Central memory CD4-positive, alpha-beta T cell (primary cell): ENCODE results near the gene TSPAN4.

ENCODE experiments used
- DNase-seq: peaks from one replicate; pipeline ENCODE4 v3.0.0; 2022

The TSPAN4 gene

DNA sequence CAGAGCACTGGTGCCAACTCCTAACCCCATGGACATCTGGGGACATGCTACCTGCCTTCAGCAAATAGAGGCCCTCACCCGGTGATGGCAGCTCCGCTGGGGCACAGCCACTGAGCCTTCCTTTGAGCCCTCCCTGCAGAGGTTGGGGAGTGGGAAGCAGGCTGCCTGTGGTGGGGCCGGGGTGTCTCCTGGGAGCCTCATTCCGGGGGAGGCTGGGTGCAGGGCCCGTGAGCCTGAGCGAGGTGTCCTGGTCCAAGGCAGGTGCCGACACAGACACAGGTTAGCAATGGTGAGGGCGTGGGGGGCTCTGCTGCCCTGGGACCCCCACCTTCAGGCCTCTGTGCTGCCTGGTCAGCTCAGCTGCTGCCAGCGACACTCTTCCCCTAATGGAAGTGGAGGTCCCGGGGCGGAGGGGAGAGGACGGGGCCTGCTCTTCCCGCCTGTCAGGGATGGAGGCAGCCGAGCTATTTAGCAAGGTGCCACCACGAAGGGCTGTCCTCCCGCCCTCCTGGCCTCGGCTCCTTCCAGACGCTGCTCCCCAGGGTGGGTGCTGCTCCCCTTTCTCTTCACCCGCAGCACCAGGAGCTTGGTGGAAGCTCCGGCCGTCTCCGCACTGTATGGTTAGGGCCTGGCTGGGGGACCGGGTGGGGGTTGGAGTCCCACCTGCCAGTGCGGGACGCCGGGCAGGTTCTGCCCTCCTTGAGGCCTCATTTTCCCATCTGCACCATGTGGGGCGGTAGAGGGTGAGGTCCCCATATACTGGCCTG is 11.2 kb downstream of the TSPAN4 start:
- DNase-seq = no peak

DNA sequence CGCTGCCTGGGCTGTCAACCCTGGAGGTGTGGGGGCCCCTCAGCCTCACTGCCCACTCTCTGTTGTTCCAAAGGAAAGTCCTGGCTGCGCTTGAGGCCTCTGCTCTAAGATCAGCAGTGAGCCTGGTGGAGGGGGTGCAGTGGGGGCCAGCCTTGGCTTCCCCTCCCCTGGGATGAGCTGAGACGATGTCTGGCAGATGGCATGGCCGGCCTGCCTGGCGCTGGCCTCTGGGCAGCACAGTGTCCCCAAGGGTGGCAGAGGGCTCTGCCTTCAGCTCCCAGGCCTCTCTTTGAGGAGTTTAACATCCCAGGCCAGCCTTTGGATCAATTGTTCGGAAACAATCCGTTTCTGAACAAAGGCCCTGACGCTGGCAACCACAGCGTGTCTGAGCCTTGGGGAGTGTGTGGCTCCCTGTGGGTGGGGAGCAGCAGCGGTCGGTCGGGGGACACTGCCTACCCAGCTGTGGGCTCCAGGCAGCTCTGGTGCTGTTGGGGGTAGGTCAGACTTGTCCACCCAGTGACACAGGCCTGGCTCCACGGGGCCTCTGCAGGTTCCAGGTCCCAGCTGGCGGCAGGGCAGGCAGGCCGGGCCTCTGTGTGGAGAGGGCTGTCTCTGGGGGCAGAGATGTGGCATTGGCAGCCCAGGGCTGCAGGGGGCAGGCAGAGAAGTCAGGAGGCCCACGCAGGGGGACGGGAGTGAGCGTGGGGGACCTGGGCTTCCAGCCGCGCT is 12.1 kb downstream of the TSPAN4 start:
- no peak for DNase-seq

DNA sequence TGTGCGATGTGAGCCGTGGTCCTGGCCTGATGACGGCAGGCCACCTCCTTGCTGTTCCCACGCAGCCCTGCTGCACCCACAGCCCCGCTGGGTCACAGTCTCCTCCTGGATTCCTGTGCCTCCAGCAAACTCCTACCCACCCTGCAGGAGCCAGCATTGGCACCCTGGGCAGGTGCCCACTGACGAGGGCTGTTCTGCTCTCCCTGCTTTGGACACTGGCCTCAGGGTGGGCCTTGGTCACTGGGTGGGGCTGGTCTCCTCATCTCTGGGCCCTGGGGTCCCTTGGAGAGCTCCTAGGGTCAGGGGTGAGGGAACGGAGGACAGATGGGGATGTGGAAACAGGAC is 12.7 kb downstream of the TSPAN4 start:
- DNase-seq = no peak

DNA sequence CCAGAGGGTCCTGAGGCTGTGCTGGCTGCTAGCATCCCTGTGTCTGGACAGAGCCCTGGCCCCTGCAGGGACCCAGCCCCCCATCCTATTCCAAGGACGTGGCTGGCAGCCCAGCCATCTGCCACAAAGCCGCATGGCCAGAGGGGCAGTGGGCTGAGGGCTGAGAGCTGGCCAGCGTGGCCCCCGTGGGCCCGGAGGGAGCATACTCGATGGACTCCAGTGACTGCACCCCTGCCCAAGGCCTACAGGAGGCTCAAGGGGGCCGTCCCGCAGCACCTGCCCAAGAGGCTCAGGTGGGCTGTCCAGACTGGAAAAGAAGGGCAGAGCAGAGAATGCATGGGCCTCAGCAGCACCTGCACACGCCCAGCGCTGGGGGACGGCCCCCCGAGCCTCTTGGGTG is 13.1 kb downstream of the TSPAN4 start:
- DNase-seq = no peak

DNA sequence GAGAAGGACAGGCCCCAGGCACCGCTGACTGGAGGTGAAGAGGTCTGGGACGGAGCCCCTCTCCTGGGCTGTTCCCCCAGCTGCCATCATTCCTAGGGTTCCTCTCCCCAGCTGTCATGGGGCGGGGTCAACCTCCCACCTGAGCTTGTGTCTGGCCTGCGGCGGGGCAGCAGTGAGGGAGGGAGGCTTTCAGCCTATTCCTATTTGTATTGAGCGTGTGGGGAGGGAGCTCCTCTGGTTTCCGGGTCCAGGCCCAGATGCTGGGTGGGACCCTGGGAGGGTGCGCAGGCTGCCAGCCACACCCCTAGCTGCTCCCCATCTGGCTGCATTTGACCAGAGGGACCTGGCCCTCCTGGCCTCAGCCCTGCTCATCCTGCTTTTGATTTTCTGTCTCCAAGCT is 13.7 kb downstream of the TSPAN4 start:
- DNase-seq = no peak

DNA sequence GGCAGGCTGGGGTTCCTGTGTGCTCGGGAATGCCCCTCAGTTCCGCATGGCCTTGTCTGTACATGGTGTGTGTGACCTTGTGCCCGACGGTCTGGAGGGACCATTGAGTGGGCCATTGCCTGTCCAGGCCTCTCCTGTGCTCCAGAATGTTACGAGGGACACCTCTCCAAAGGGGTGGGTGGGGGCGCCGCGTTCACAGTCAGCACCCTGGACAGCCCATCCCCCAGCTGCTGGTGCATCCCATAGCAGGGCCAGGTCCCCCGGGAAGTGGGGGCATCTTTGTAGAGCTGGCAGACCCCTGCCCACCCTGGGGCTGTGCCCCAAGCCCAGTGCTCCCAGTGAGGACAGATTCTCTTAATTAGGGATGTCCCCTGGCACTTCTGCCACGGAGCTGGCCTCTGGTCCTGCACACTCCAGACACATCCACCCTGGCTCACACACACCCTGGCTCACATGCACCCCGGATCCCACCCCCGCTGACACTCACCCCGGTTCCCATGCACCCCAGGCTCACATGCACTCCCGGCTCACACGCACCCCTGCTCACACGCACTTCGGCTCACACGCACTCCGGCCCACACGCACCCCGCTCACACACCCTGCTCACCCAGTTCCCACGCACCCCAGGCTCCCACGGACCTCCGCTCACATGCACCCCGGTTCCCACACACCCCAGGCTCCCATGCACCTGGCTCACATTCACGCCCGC is 15.6 kb downstream of the TSPAN4 start:
- DNase-seq = no peak

DNA sequence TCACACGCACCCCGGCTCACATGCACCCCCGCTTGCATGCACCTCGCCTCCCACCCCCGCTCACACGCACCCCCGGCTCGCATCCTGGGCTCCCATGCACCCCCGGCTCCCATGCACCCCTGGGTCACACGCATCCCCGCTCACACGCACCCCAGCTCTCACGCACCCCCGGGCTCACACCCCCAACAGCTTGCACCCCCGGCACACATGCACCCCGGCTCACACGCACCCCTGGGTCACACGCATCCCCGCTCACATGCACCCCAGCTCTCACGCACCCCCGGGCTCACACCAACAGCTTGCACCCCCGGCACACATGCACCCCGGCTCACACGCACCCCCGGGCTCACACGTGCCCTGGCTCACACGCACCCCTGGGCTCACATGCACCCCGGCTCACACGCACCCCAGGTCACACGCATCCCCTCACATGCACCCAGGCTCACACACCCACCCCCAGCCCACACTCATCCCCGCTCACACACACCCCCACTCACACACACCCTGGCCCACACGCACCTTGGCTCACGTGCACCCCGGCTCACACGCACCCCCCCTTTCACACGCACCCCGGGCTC is 16.2 kb downstream of the TSPAN4 start:
- no peak for DNase-seq

DNA sequence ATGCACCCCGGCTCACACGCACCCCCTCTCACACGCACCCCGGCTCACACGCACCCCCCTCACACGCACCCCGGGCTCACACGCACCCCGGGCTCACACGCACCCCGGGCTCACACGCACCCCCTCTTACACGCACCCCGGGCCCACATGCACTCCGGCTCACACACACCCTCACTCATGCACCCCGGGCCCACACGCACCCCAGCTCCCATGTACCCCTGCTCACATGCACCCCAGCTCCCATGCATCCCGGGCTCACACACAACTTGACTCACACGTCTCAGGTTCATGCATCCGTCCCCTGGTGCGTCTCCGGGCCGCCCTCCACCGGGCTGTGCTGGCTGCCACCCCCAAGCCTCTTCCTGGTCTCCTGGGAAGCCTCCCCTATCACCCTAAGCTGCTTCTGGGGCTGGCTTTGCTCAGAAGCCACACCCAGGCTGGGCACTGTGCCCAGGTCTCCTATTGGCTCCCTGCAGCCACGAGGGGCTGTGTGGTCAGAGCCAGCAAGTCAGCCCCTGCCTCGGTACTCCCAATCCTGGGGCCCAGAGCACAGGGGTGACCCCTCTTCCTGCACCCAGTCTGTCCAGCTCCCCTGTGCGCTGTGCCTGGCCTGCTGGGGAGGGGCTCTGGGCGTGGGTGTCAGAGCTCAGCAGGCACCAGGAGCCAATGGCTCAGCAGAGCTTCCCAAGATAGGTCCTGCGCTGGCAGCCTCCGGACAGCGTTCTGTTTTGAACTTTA is 16.9 kb downstream of the TSPAN4 start:
- no peak for DNase-seq

DNA sequence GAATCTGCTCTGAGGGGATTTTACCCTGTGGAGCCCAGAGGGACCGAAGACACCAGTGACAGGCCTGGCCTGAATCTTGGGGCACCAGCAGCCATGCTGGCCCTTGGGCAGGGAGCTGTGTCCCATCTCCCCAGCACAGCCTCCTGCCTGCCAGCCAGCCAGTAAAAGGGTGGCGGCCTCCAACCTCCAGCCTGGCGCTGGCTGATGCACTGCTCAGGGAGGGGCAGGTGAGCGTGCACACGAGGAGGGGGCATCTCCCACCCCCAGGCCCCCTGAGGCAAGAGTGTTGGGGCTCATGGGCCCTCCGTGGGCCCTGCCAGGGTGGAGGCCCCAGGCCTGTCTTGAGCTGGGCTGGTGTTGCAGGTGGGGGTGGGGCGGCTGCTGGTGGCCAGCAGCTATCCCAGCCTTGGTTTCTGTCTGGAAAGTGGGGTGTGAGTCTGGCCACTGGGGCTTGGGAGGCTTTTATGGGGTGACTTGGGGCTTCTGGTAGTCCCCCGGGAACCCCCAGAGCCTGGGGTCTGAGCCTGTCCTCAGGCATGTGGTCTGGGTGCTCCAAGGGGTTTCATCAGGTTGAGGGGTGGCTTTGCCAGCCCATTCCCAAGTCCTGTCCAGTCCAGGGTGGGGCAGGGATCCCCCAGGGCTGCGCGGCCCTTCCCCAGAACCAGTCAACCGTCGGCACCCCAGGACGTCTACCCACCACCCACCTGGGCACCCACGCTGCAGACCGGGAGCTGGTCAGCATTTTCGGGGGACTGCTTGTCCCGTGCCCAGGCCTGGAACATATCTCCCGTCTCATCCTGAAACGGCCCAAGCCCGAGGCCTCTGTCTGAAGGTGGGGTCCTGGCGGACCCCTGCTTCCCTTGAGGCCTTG is 17.8 kb downstream of the TSPAN4 start:
- DNase-seq = no peak

DNA sequence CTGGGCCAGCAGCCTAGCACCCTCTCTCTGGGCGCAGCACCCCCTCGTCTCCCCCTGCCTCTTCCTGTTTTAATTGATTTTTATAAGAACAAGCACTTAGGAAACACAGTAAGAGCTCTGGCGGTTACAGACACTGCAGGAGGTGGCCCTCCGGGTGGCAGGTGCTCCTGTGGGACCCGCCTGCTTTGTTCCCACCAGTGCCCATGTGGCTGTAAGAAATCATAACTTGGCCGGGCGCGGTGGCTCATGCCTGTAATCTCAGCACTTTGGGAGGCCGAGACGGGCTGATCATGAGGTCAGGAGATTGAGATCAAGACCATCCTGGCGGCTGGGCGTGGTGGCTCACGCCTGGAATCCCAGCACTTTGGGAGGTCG is 18.4 kb downstream of the TSPAN4 start:
- DNase-seq = no peak

DNA sequence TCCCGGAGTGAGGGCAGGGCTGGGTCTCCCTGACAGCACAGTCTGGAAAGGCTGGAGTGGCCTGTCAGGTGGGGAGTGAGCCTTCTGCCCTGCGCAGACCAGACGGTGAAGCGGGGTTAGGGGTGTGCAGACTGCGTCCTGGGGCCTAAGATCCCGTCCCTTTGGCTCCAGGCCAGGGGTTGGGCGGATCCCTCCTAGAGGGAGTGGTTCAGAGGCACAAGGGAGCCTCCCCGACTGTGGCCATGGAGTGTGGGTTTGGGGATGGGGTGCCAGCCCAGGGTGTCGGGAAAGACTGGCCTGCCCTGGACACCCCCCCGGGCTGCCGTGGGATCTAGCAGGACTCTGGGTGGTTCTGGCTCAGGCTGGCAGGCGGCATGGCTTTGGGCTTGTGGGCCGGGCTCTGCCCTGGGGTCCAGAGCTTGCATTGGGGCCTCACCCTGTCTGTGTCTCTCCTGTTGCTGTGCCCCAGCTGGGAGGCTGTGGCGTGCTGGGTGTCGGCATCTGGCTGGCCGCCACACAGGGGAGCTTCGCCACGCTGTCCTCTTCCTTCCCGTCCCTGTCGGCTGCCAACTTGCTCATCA is 19.5 kb downstream of the TSPAN4 start:
- no peak for DNase-seq

DNA sequence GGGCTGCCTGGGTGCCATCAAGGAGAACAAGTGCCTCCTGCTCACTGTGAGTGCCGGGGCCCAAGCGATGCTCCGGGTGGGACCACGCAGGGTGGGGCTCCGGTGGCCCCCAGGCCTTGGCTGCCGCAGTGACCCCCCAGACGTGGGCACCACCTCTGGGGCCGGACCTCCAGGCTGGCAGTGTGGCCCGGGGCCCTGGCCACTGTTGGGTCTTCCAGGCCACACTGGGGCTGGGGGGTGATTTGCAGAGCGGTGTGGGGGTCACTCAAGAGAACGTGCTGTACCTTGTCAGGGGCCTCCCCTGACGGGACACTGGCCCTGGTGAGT is 20.0 kb downstream of the TSPAN4 start:
- DNase-seq = no peak

DNA sequence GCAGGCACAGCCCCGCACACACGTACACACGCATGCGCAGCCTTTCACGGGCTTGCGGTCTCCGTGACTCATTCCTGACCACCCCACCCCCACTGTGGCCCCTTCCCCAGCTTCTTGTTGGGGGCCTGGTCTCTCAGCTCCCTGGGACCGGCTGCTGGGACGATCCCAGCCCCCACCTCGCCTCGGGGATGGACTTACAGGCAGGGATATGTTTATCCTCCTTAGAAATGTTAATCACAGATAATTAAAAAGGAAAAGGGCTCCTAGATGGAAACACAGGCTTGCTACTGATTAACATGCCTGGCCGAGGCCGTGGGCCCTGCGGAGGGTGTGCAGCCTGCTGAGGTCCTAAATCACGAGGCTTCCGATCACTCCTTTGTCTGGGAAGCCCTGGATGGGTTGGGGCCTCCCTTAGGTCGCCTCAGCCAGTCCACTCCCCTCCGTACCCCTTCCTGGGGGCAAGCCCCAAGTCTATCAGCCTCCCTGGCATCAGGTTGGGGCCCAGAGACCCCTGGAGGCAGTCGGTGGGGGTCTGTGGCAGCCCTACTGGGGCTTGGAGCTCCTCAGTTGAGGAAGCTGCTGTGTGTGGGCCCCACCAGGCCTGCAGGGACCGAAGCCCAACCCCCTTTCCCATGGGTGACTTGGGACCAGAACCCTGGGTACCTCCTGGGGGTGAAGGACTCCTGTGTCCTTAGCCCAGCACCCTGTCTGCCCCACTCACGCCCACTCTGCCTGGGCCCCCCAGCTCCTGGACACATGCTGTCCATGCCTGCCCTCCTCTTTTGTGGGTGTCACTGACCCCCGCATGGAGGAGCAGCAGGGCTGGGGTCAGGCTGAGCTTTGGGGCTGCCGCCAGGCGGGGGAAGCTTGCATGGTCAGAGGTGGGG is 20.6 kb downstream of the TSPAN4 start:
- DNase-seq = no peak

DNA sequence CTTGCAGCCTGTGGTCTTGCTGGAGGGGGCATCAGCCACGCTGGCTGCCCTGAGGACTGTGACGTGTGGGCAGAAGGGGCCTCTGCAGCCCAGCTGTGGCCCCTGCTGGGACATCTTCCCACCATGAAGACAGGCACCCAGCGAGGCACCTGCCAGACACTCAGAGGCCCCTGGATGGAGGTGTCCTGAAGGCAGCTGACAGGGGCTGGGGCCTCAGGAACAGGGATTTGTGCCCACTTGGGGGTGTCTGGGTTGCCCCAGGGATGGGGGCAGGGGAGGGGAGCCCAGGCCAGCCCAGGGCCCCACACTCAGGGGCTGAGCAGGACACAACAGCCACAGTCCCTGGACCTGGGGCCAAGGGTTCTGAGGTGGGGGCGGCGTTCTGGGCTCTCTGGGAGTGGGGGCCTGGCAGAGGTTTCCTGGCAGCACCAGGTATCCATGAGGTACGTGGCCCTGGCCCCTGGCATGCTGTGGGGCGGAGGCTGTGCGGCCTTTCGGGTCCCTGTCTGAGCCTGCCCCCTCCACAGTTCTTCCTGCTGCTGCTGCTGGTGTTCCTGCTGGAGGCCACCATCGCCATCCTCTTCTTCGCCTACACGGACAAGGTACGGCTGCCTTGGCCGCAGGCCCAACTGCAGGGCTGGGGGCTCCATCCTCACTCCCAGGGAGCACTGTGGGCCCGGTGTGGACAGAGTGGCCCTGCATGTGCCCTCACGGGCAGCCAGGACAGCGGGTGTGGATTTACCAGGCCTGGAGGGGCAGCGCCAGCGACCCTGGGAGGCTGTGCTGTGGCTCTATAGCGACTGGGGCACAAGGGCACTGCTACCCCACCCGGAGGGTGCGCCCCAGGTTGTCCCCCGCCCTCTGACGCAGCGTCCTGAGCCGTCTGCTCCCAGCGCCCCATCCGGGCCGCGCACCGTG is 21.5 kb downstream of the TSPAN4 start:
- no peak for DNase-seq

DNA sequence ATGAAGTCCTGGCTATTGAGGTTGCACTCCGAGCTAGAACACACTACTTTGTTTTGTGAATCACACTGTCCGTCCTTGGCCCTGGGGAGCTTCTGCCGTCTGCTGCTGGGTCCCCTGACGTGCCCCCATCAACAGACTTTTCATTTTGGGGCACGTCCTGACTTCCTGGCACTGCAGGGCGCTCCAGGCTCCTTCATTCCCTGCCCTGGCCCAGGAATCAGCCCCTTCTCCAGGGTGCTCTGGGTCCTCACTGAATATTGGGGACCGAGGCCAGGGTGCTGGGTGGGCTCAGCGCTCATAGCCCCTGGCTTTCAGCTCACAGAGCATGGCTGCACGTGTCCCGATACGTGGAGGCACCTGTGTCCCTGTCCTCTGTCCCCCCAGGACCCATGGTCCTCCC is 22.2 kb downstream of the TSPAN4 start:
- no peak for DNase-seq

DNA sequence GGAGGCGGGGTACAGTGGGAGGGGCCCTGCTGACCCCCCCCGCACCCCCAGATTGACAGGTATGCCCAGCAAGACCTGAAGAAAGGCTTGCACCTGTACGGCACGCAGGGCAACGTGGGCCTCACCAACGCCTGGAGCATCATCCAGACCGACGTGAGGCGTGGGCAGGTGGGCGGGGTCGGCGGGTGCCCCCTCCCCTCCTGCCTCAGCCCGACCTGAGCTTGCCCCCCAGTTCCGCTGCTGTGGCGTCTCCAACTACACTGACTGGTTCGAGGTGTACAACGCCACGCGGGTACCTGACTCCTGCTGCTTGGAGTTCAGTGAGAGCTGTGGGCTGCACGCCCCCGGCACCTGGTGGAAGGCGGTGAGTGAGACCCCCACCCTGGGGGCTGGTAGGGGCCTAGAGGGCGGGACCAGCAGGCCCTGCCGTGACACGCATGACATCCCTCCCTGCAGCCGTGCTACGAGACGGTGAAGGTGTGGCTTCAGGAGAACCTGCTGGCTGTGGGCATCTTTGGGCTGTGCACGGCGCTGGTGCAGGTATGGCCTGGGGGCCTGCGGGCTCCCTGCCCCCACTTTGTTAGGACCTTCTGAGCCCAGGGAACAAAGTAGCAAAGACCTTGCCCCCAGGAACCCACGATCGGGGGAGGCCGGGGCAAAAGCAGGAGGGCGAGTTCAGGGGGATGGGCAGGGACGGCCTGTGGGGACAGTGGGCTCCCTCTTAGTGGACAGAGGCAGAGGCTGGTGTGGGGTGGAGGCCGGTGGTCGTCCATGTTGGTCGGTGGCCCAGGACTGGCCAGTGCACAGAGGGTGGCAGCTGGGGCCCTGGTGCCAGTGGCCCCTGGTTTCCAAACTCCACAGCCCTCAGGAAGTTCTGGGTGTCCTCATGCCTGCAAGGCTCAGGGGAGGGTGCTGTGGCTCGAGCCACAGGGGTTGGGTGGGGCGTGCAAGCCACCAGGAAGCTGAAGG is 23.1 kb downstream of the TSPAN4 start:
- no peak for DNase-seq

DNA sequence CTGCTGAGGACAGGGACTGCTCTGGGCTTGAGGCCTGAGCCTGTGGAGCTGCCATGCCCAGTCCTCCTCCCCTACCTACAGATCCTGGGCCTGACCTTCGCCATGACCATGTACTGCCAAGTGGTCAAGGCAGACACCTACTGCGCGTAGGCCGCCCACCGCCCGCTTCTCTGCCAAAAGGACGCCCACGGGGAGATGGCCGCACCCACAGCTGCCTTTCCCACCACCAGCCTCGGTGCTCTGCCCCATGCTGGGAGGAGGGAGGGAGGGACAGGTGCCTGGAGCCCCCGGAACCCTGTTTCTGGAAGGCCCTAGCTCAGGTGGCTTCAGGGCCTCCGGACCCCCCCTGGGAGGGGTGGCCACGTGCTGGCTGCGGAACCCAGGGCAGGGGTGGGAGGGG is 23.8 kb downstream of the TSPAN4 start:
- DNase-seq = no peak

DNA sequence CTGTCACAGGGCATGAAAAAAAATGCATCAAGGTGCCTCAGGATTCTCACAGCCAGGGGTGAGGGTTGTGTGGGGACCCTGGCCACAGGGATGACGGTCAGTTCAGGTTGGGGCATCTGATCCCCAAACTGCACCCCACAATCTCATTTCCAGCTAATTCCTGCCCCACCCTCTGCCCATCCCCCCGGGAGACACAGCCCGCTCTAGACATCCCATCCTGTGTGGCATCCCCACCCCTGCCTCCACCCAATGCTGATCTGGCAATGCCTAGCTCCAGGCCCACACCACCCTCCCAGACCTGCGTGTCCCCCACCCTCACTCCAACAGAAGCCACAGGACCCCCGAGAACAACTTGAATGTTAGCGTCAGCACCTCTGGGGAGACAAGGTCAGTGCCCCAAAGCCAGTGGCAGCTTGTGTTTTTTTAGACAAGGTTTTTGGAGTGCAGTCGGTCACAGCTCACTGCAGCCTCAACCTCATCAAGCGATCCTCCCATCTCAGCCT is 25.3 kb downstream of the TSPAN4 start:
- DNase-seq = no peak
